NCI-H1105 treated with DMSO at 0.1 percent for 48 hours (cell line): ENCODE results near the gene NRAS.
"Not testable (repeated sequence)": the region's sequence is repeated elsewhere in the genome, so short reads cannot be mapped to it uniquely, and the experiment has no call there.

Experiments used
- DNase-seq: peaks from one replicate; lab custom pipeline; 2025; lab: John Stamatoyannopoulos, UW

Gene NRAS

GRCh38 chr1:114716304-114717170, at the start of gene NRAS:
NRAS (minus strand) TSS chr1:114716771; CDS start chr1:114716160, 611 bp downstream.
- DNase-seq: peak; percentile 85

- no peak for DNase-seq
These were observed 48.1 kb upstream of the NRAS start for GRCh38 chr1:114764689-114765088.

GRCh38 chr1:114758256-114758832, 41.8 kb upstream of the NRAS start:
- DNase-seq: no peak

GRCh38 chr1:114757455-114758255, 41.1 kb upstream of the NRAS start, which contains the start of gene CSDE1:
CSDE1 (minus strand) TSS chr1:114757984; CDS start chr1:114739890, 18,094 bp downstream.
- DNase-seq: peak; percentile 98

DNA sequence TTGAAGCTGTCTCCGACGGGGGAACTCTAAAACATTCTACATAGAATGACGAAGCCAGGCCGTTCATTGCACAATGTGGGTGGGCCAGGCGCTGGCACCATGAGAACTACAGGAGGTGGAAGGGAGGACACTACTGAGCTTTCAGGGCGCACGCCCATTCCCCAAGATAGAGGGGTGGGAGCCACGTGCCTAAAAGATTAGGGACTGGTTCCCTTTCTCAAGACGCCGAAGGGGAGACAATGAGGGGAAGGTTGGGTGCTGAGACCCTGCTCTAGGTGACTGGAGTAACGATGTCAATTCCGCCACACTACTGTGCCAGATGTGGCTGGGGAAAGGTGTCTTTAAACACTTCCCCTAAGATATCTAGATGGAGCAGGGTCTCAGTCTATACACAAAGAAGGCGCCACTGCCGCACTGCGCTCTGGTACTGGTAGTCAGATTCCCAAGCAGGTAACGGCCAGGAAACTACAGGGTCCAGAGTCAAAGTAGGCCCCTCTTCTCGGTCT, 40.4 kb upstream of the NRAS start:
- DNase-seq: peak; percentile 43

DNA sequence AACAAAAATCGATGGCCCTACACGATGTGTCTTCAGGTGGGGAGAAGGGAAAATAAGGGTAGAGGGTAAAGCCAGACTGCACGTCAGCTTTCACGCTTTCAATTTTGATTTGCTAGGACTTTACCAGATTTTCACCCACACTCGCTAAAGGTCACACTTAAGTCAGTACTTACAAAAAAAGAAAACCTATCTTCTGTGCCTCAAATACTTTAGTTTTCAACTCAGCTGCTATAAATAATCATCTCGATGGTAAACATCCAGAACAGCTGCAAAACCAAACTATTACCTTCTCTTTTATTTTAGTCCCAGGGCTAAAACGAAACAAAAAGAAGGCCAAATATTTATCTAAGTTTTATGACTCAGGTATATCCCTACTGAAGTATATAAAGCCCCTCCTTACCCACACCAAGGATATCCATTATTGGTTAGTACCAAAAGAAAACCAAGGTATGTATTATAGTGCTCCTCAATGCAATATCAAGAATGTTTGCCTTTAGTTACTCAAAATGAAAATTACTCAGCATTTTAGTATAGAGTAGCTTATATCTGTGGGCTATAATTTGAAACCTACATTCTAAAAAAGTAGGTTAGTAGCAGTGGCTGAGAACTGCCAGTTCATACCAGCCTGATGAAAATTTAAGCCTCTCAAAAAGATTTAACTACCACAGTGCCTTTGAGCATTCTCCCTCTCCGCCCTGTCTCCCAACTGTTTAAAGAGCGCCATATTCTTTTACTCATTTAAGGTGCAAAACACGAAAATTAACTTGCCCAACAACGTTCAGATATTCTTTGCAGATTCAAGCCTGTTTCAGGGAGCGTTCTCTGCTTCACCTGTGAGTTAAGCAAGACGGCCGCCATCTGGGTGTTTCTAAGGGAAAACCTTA, 39.7 kb upstream of the NRAS start:
- DNase-seq: no peak

DNA sequence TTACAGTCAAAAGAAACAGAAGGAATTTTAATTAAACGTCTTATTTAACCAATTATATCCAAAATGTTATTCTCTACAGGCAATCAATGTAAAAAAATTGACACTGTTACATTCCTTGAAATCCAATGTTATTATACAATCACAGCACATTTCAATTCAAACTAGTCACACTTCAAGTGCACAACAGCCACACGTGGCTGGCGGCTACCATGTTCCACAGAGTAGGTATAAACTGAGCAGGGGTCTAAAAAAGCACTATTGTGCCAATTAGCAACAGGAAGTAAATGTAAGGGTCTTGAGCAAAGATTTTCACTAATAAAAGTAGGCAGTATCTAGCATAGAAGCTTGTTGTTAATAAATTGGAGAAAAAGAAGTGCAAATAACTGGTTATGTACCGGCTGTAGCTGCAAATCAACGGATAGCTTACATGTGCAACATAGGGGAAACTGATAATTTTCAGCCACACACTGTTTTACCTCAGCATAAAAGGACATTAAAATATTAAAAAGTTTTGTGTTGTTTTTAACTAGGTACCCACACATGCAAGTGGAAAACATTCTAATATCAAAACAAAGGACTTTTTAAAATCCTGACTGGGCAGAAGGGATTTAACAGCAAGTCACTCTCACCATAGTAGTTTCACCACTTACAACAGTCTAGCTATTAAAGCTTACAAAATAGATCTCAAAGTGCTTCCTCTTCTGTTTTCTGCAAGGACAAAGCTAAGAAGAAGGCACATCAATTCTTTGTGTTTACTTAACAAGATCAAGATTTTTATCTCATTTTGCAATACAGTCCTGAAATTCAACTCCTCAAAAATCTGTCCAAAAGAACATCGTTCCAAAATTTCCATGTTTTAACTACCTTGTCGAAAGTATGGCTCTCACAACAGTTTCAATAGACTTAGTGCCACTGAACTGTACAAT, 38.7 kb upstream of the NRAS start:
- DNase-seq: no peak

GRCh38 chr1:114753702-114754101, 37.1 kb upstream of the NRAS start:
- DNase-seq: not testable (repeated sequence)

- DNase-seq: no peak
These were observed 36.6 kb upstream of the NRAS start for GRCh38 chr1:114753143-114753542.

DNA sequence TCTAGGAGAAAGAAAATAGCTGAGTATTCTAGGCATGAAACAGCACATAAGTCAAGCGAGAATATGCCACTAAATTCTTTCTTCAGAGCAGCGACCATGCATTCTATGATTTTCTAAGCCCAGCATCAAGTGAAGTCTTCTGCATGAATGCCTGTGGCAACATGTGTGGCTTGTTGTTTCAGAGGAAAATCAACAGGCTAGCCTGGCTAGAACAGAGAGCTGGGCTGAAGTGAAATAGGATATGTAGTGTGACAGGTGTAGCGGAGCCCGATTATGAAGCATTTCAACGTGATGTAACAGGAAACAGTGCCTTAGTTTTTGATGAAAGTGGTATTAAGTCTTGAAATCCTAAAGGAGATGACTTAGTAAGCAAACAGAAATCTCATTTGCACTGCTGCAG, 34.2 kb upstream of the NRAS start:
- DNase-seq: peak; percentile 1

GRCh38 chr1:114749835-114750234, 33.3 kb upstream of the NRAS start:
- no peak for DNase-seq

- no peak for DNase-seq
These were observed 30.0 kb upstream of the NRAS start for GRCh38 chr1:114746450-114747121.

- no peak for DNase-seq
These were observed 28.7 kb upstream of the NRAS start for GRCh38 chr1:114745291-114745690.

- DNase-seq: no peak
These were observed 25.6 kb upstream of the NRAS start for GRCh38 chr1:114741963-114742746.

DNA sequence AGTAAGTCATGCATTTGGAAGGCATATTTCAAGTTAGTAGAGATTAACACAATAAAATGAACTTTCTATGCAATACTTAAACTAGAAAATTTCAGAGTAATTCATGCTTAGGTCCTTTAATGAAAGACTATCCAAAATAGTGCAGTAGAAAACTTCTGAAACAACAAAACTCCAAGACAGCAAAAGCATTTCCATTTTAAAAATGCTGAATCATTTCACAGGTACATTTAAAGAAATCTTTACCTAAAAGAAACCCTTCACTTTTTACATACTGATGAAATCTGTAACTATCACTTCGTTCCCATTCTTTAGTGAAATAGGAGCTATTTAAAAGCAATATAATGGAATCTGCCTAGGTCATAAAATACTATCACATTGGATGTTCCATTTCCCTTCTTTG, 23.8 kb upstream of the NRAS start:
- DNase-seq: no peak

- no peak for DNase-seq
These were observed 20.8 kb upstream of the NRAS start for GRCh38 chr1:114737314-114737849.

DNA sequence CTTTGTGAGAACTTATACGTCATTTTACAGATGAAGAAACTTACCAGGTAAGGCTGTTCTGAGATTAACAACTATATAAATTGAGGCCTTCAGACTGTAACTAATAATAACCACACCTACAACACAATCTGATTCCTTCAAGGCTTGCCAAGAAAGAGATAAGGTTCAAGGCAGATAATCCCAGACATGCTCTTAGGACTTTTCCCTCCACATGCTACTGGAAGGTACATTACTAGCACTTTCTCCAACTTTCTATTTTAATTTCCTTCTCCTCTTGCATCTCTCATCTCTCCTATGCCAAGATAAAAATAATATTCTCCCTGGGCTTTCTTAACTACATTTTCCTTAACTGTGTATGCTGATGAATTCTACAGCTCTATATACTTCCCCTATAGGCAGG, 18.9 kb upstream of the NRAS start:
- no peak for DNase-seq

DNA sequence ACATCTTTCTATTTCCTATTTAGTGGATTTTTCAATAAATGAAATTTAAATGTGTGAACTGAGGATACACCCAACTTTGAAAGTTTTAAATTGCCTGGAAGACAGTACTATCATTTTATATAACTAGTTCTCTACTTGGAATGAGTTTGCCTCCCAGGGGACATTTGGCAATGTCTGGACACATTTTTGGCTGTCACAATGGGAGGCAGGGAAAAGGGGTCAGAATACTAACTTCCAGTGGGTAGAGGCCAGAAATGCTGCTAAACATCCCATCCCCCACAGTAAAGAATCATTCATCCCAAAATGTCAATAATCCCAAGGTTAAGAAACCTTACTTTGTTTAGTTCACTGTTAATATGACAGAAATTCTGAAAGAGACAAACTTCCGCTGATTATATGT, 13.2 kb upstream of the NRAS start:
- no peak for DNase-seq

DNA sequence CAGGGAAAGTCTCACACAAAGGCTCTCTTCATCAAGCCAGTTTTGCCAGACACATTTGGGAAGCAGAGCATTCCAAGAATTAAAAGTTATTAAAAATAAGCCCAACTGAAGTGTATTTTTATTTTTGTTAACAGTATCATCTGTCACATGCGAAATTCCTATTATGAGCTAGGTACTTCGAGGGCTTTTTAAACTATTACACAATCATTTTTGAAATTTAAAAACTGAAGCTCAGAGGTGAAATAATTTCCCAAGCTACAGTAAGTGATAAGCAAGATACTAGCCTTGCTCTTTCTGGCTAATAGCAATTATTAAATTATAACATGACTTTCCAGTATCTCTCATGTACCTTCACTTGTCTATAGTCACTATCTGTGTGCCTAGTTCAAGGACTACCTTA, 12.0 kb upstream of the NRAS start:
- no peak for DNase-seq
